ENCODE results near the gene NDUFAF5. TPM values are rescaled to one million over a fixed set of nuclear protein-coding genes. Genes with fewer than 3 reads are reported as not detected.
"Not testable (repeated sequence)": the region's sequence is repeated elsewhere in the genome, so short reads cannot be mapped to it uniquely, and the experiment has no call there.

The NDUFAF5 gene
- total and polyA plus RNA-seq, 7 donors = 17.4 to 28.2 (median 19.3) TPM

GRCh38 chr20:13749811-13750210 is 35.0 kb upstream of the NDUFAF5 start:
- DNase-seq = no peak
- Histone ChIP-seq H3K27me3 (no peaks in the 10 kb centered on the region), H3K4me1 (no peaks in the 10 kb centered on the region), H3K27ac (no peak overlapping the region), H3K4me3 (no peak overlapping the region), H3K36me3 (peaks cover 0 to 9% (median 0%) of the 10 kb centered on the region in 4 donors), H3K9me3 (no peaks in the 10 kb centered on the region)
- WGBS, 2 donors = 92 to 95% methylated on average over 3 of the region's 3 CpGs
- intact Hi-C loops (cut with DNase I) = no loop called here
- TF ChIP-seq POLR2A (IDR thresholded peaks at IDR 0.05) (no peak), CTCF (IDR thresholded peaks at IDR 0.05) (no peak), POLR2AphosphoS5 (IDR thresholded peaks at IDR 0.05) (no peak), EP300 (IDR thresholded peaks at IDR 0.05) (no peak)

- WGBS, 2 donors = 93 to 94% methylated on average over 2 of the region's 2 CpGs
- intact Hi-C loops (cut with DNase I) = no loop called here
These were observed 31.3 kb upstream of the NDUFAF5 start for GRCh38 chr20:13753436-13754036.

GRCh38 chr20:13755809-13756208 is 29.0 kb upstream of the NDUFAF5 start:
- WGBS, 2 donors = 84 to 88% methylated on average over 5 of the region's 5 CpGs
- no peak for DNase-seq
- peaks cover 0 to 41% (median 12%) of the 10 kb centered on the region in 4 donors for H3K36me3 ChIP-seq
- H3K27ac ChIP-seq = no peak overlapping the region
- no peaks in the 10 kb centered on the region for H3K9me3 ChIP-seq
- H3K27me3 ChIP-seq = no peaks in the 10 kb centered on the region
- H3K4me1 ChIP-seq = no peaks in the 10 kb centered on the region
- H3K4me3 ChIP-seq = no peak overlapping the region
- TF ChIP-seq EP300 (IDR thresholded peaks at IDR 0.05) (no peak), POLR2A (IDR thresholded peaks at IDR 0.05) (no peak), CTCF (IDR thresholded peaks at IDR 0.05) (no peak), POLR2AphosphoS5 (IDR thresholded peaks at IDR 0.05) (no peak)
- intact Hi-C loops (cut with DNase I) = no loop called here

More at GRCh38 chr20:13753436-13754036, 31.3 kb upstream of the NDUFAF5 start:
- no peak for DNase-seq
- H3K36me3 ChIP-seq = peaks cover 0 to 29% (median 2%) of the 10 kb centered on the region in 4 donors
- H3K9me3 ChIP-seq = no peaks in the 10 kb centered on the region
- no peak overlapping the region for H3K4me3 ChIP-seq
- no peak overlapping the region for H3K27ac ChIP-seq
- H3K27me3 ChIP-seq = no peaks in the 10 kb centered on the region
- no peak for TF ChIP-seq EP300 (IDR thresholded peaks at IDR 0.05)
- no peak for TF ChIP-seq POLR2AphosphoS5 (IDR thresholded peaks at IDR 0.05)
- no peak for TF ChIP-seq POLR2A (IDR thresholded peaks at IDR 0.05)
- TF ChIP-seq CTCF (IDR thresholded peaks at IDR 0.05) = no peak
- H3K4me1 ChIP-seq = no peaks in the 10 kb centered on the region

- Histone ChIP-seq H3K27me3 (no peaks in the 10 kb centered on the region), H3K9me3 (no peaks in the 10 kb centered on the region), H3K4me1 (no peaks in the 10 kb centered on the region), H3K36me3 (peaks cover 0 to 41% (median 12%) of the 10 kb centered on the region in 4 donors), H3K4me3 (no peak overlapping the region), H3K27ac (no peak overlapping the region)
- 94 to 95% methylated on average over 1 of the region's 1 CpG for WGBS, 2 donors
- no peak for DNase-seq
- intact Hi-C loops (cut with DNase I) = no loop called here
- no peak for TF ChIP-seq POLR2A (IDR thresholded peaks at IDR 0.05)
- no peak for TF ChIP-seq POLR2AphosphoS5 (IDR thresholded peaks at IDR 0.05)
- no peak for TF ChIP-seq EP300 (IDR thresholded peaks at IDR 0.05)
- TF ChIP-seq CTCF (IDR thresholded peaks at IDR 0.05) = no peak
These were observed 28.3 kb upstream of the NDUFAF5 start for GRCh38 chr20:13756551-13756950.

- WGBS, 2 donors = 25 to 74% methylated on average over 1 of the region's 1 CpG
- H3K36me3 ChIP-seq = peaks cover 0 to 51% (median 12%) of the 10 kb centered on the region in 4 donors
These were observed 25.9 kb upstream of the NDUFAF5 start for GRCh38 chr20:13758884-13759283.

GRCh38 chr20:13760451-13760946 is 24.3 kb upstream of the NDUFAF5 start:
- H3K4me1 ChIP-seq; DNase-seq; intact Hi-C loops (cut with DNase I); H3K27me3 ChIP-seq; H3K27ac ChIP-seq; H3K4me3 ChIP-seq; H3K9me3 ChIP-seq: not testable (repeated sequence)
- 96 to 97% methylated on average over 33 of the region's 33 CpGs for WGBS, 2 donors
- H3K36me3 ChIP-seq = peaks cover 4 to 56% (median 16%) of the 10 kb centered on the region in 4 donors

More at GRCh38 chr20:13758884-13759283, 25.9 kb upstream of the NDUFAF5 start:
- Histone ChIP-seq H3K27me3 (no peaks in the 10 kb centered on the region), H3K4me3 (no peak overlapping the region), H3K4me1 (no peaks in the 10 kb centered on the region), H3K9me3 (no peaks in the 10 kb centered on the region), H3K27ac (no peak overlapping the region)
- no peak for DNase-seq
- intact Hi-C loops (cut with DNase I) = no loop called here
- TF ChIP-seq POLR2A (IDR thresholded peaks at IDR 0.05) (no peak), POLR2AphosphoS5 (IDR thresholded peaks at IDR 0.05) (no peak), EP300 (IDR thresholded peaks at IDR 0.05) (no peak), CTCF (IDR thresholded peaks at IDR 0.05) (no peak)
